ENCODE measurements around the gene DKKL1. TPM values are rescaled to one million over a fixed set of nuclear protein-coding genes. Genes with fewer than 3 reads are reported as not detected.

The DKKL1 gene
- total and polyA plus RNA-seq, 2 of the 4 experiments (the other 2 are of a cell fraction), result 0.67 TPM; not detected in 1

DNA sequence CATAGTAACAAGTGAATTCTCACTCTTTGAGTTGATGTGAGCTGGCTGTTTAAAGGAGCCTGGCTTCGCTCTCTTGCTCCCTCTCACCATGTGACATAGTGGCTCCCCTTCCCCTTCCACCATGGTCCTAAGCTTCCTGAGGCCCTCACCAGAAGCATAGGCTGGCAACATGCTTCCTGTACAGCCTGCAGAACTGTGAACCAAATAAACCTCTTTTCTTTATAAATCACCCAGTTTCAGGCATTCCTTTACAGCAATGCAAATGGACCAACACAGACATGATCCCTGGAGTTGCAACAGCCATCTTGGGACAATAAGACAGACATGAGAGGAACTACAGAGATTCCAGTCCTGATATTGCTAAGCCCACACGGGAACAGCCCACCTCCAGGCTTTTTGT lies 14.1 kb upstream of the DKKL1 start:
- H2AFZ ChIP-seq (replicated peaks; ENCODE audit: low read length, poor library complexity), result no peak overlapping the region
- no CpG with 5 or more reads among the region's 2 CpGs for WGBS, 2 experiments (ENCODE audit: extremely low coverage in 2 of 2, insufficient read length in 1 of 2)
- no peak overlapping the region for H3K4me3 ChIP-seq (ENCODE audit: insufficient read depth, low read depth, low read length)
- no peak for DNase-seq
- H4K91ac ChIP-seq (ENCODE audit: insufficient read depth, low read depth, low read length), result no peak overlapping the region
- no TSS peak for BruUV-seq (replicated peaks)
- no peak overlapping the region for H3K56ac ChIP-seq (ENCODE audit: extremely low read depth, insufficient read depth, low read length)
- no peak for ATAC-seq (ENCODE audit: low read depth)
- no peaks in the 10 kb centered on the region for H3K4me1 ChIP-seq (ENCODE audit: control insufficient read depth, insufficient read depth, low read length)
- H3K4ac ChIP-seq (ENCODE audit: low read depth, low read length), result no peak overlapping the region
- no peak overlapping the region for H2BK120ac ChIP-seq (ENCODE audit: low read depth, low read length)
- H3K27me3 ChIP-seq (ENCODE audit: control insufficient read depth, insufficient read depth, low read length), result no peaks in the 10 kb centered on the region
- peaks cover 0 to 24% of the 10 kb centered on the region in 2 experiments; a peak in 3 of 4 replicates for H3K79me1 ChIP-seq (ENCODE audit: low read depth in 1 of 2, low read length in 2 of 2)
- H3K14ac ChIP-seq (replicated peaks; ENCODE audit: low read depth, low read length), result no peak overlapping the region
- TF ChIP-seq CHD1 (IDR thresholded peaks at IDR 0.05; ENCODE audit: low read depth, low read length), result no peak
- TF ChIP-seq, protein P1, sequence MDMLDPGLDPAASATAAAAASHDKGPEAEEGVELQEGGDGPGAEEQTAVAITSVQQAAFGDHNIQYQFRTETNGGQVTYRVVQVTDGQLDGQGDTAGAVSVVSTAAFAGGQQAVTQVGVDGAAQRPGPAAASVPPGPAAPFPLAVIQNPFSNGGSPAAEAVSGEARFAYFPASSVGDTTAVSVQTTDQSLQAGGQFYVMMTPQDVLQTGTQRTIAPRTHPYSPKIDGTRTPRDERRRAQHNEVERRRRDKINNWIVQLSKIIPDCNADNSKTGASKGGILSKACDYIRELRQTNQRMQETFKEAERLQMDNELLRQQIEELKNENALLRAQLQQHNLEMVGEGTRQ (IDR thresholded peaks at IDR 0.05; ENCODE audit: low read depth, low read length), result no peak
- TF ChIP-seq, protein P2, sequence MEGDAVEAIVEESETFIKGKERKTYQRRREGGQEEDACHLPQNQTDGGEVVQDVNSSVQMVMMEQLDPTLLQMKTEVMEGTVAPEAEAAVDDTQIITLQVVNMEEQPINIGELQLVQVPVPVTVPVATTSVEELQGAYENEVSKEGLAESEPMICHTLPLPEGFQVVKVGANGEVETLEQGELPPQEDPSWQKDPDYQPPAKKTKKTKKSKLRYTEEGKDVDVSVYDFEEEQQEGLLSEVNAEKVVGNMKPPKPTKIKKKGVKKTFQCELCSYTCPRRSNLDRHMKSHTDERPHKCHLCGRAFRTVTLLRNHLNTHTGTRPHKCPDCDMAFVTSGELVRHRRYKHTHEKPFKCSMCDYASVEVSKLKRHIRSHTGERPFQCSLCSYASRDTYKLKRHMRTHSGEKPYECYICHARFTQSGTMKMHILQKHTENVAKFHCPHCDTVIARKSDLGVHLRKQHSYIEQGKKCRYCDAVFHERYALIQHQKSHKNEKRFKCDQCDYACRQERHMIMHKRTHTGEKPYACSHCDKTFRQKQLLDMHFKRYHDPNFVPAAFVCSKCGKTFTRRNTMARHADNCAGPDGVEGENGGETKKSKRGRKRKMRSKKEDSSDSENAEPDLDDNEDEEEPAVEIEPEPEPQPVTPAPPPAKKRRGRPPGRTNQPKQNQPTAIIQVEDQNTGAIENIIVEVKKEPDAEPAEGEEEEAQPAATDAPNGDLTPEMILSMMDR (conservative IDR thresholded peaks at IDR 0.05; ENCODE audit: low read depth, low read length), result no peak
- TF ChIP-seq RFX5 (IDR thresholded peaks at IDR 0.05; ENCODE audit: low read depth, low read length), result no peak
- no peak for TF ChIP-seq MAZ (IDR thresholded peaks at IDR 0.05; ENCODE audit: borderline replicate concordance, low read depth, low read length)
- peaks cover 76% of the 10 kb centered on the region for H3K36me3 ChIP-seq (ENCODE audit: control insufficient read depth, insufficient read depth, low read length)
- intact Hi-C loops (cut with micrococcal nuclease) (no loop called here), dilution Hi-C loops (cut with HindIII; ENCODE audit: low sequenced_read_pairs, unreplicated experiment) (no loop called here), in situ Hi-C loops (cut with MboI; ENCODE audit: low sequenced_read_pairs) (no loop called here)
- H3K23ac ChIP-seq (ENCODE audit: low read depth, low read length), result no peak overlapping the region
- H4K20me1 ChIP-seq (ENCODE audit: insufficient read depth, low read length), result peaks cover 13% of the 10 kb centered on the region
- 0 out of 2 replicates have a peak, but pooled peaks cover 5% of the 10 kb centered on the region for H3K9me1 ChIP-seq (ENCODE audit: insufficient read depth, low read length)
- no peak overlapping the region for H3K27ac ChIP-seq (ENCODE audit: insufficient read depth, low read length)
- H2AK5ac ChIP-seq (ENCODE audit: low read depth, low read length), result no peak overlapping the region
- ChIA-PET POLR2A (ENCODE audit: unreplicated experiment) (no interaction called here), CTCF (no interaction called here)
- H2BK5ac ChIP-seq (ENCODE audit: low read depth, low read length, poor library complexity, severe bottlenecking), result no peak overlapping the region
- H2BK15ac ChIP-seq (ENCODE audit: low read depth, low read length), result no peak overlapping the region
- H2BK20ac ChIP-seq (ENCODE audit: low read depth, low read length), result no peak overlapping the region
- no peak overlapping the region for H3K18ac ChIP-seq (ENCODE audit: low read depth, low read length)
- H4K8ac ChIP-seq (ENCODE audit: low read depth in 2 of 2, low read length in 2 of 2), result no peak overlapping the region
- H4K5ac ChIP-seq (ENCODE audit: low read depth, low read length), result no peak overlapping the region
- no peak overlapping the region for H3K4me2 ChIP-seq (ENCODE audit: low read depth, low read length)
- H3K9me3 ChIP-seq (ENCODE audit: control insufficient read depth, insufficient read depth, low read length), result no peaks in the 10 kb centered on the region
- H3K9ac ChIP-seq (ENCODE audit: low read depth, low read length), result no peak overlapping the region
- H2AK9ac ChIP-seq (replicated peaks; ENCODE audit: low read depth, low read length, poor library complexity), result no peak overlapping the region
